Prostate gland (tissue), 2 donors: ENCODE data around the gene PRRC2C.

ENCODE experiments used
- POLR2A ChIP-seq: fragments of 450-650 bp; IDR thresholded peaks from one replicate; pipeline ENCODE4 v1.6.1; 2016; ENCODE audit warnings: antibody characterized with exemption, mild to moderate bottlenecking
- POLR2AphosphoS5 ChIP-seq: sonication (generic); formaldehyde crosslinking; IDR thresholded peaks from one replicate; pipeline ENCODE4 v1.6.1; 2017; ENCODE audit warnings: antibody characterized with exemption
- TF ChIP-seq, protein P1 (sequence below), 4 experiments: fragments of 200-600 bp in 2 of 4; fragments of 450-650 bp in 2 of 4; sonication (generic) in 2 of 4; IDR thresholded peaks; 1 replicate in 3 of 4; 2 replicates in 1 of 4; pipeline ENCODE4 v1.5.1; 2016 to 2019; ENCODE audit warnings: antibody characterized with exemption in 4 of 4, mild to moderate bottlenecking in 2 of 4, moderate library complexity in 2 of 4

DNA sequence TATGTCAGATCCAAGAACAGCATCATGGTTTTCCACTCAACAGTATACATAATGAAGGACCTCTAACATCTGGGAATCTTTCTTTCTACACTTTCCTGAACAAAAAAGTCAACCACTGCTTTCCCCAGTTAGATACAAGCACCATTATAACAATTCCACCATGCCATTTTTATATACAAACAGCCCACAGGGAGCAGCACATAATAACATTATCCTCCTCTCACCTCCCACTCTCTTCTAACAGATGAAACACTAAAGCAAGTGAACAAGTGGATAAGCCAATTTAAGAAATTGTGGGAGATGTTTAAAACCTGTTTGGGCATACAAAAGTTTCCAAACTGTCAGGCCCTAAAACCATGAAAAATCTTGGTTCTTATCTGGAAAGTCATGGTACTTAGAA, 29.4 kb upstream of the PRRC2C start:
- TF ChIP-seq, protein P1, sequence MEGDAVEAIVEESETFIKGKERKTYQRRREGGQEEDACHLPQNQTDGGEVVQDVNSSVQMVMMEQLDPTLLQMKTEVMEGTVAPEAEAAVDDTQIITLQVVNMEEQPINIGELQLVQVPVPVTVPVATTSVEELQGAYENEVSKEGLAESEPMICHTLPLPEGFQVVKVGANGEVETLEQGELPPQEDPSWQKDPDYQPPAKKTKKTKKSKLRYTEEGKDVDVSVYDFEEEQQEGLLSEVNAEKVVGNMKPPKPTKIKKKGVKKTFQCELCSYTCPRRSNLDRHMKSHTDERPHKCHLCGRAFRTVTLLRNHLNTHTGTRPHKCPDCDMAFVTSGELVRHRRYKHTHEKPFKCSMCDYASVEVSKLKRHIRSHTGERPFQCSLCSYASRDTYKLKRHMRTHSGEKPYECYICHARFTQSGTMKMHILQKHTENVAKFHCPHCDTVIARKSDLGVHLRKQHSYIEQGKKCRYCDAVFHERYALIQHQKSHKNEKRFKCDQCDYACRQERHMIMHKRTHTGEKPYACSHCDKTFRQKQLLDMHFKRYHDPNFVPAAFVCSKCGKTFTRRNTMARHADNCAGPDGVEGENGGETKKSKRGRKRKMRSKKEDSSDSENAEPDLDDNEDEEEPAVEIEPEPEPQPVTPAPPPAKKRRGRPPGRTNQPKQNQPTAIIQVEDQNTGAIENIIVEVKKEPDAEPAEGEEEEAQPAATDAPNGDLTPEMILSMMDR (IDR thresholded peaks at IDR 0.05): no peak
- no peak for TF ChIP-seq POLR2AphosphoS5
- TF ChIP-seq POLR2A: no peak
